NCI-H2171 treated with DMSO at 0.1 percent for 48 hours (cell line): ENCODE data around the gene WNK1.
"Not testable (repeated sequence)": the region's sequence is repeated elsewhere in the genome, so short reads cannot be mapped to it uniquely, and the experiment has no call there.

Experiments used
- DNase-seq: peaks from one replicate; lab custom pipeline; 2025; lab: John Stamatoyannopoulos, UW

WNK1 gene

DNA sequence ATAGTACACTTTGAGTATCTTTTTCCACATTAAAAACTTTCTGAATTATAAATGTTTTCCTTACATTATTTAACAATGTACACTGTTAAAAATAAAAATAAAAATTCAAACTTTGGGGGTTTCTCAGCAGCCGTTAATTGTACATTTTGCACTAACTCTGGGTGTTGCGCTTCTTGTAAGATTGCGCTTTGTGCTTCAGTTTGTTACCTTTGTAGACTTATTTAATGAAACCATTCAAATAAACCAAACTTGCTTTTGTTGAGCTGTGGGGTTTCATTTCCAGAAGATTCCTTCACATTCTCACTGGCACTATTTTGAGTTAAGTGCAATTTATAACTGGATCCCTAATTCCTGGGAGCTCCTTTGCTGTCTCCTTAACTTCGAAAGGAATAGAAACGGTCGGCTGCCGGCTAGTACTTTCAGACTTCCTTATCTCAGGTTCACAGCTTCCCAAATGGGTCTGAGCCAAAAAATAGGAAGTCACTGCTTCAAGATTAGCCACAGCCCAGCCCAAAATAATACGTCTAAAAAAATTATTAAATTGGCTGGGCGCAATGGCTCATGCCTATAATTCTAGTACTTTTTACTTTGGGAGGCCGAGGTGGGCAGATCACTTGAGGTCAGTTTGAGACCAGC lies 158.9 kb downstream of the WNK1 start:
- no peak for DNase-seq

DNA sequence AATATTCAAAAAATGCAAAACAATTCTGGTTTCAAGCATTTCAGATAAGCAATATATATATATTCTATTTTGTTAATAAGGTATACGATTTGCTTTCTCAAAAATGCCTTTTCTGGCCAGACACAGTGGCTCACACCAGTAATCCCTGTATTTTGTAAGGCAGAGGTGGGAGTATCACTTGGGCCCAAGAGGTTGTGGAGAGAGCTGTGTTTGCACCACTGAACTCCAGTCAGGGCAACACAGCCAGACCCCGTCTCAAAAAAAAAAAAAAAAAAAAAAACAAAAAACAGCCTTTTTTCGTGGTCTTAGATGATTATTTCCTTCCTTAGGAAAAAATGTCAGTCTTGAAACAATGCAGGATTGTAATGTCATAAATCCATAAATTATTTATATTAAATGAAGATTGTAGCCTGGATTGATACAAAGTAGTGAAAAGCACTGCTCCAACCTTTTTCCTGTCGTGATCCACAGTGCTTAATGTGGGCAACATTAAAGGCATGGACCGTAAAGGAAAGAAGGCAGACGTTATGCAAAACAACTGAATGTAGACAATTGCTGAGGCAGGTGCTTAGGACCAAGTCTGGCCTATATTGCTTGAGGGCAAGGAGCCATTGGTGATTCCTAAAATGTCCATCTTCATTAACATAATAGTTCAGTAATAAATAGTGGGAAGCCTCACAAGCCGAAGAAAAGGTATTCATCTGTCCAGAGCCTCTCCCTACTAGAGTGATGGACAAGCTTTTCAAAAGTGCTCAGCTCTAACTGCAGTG lies 160.3 kb downstream of the WNK1 start:
- no peak for DNase-seq

DNA sequence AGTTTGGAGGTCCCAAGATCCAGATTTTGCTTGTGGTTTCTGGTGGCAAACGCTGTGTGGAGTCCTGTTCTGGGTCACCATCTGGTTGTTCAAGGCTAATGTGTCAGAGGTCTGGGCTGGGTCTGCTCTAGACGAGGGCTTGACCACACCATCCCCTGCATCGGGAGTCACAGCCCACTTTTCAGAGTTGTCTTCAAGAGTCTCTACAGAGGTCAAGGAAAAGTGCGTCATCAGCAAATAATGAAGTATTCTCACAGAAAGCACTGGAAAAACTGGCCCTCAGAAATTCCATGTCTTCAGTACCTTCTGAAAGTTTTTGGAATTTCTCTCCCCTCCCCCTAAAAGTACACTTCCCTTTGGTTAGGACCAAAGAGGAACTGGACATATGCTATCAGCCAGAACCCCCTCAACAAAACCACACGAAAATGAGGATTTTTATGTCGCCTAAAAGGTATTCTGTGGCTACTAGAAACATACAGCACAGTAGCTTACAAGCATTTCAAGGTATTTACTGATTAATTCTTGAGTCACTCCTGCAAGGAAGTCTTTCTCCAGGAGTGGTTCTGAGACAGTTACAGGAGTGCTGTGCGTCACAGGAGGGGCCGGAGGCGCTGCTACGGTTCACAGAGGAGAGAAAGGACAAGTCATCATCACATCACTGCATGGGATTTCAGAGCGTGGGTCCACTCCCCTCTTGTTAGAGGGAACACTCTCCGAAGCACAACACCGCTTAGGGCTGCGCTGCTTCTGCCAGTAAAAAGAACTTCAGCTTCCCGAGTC lies 161.7 kb downstream of the WNK1 start:
- no peak for DNase-seq

DNA sequence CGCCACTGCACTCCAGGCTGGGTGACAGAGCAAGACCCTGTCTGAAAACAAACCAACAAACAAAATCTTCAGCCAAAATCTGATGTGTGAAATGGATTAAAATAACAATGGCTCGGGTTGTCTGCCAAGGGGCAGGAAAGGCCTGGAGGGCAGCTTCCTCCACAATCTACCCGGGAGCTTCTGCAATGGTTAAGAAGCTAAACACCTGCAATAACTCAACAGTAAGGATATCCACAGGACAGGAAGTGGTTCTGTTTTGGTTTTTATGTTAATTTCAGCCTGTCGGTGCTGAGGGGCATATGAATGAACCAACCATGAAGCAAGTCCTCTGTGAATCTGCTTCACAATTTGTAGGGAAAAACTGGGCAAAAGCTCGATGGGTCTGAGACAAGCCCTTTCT lies 162.7 kb downstream of the WNK1 start:
- DNase-seq = no peak

DNA sequence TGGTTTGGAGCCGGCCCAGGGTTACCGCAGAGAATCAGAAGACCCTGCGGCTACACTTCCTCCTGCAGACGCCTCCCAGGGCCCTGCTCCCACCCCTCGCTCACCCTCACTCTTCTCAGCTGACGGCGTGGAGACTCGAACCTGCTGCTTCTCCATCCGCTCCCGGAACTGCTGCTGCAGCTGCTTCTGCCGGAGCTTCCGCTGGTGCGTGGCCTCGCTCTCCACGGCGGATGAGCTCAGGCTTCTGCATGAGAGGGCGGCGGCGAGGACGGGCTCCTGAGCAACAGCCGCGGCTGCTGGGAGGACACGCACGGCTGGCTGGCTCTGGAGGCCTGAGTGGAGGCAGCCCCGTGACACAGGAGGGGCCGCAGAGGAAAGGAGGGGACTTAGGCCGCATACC lies 163.9 kb downstream of the WNK1 start:
- no peak for DNase-seq

DNA sequence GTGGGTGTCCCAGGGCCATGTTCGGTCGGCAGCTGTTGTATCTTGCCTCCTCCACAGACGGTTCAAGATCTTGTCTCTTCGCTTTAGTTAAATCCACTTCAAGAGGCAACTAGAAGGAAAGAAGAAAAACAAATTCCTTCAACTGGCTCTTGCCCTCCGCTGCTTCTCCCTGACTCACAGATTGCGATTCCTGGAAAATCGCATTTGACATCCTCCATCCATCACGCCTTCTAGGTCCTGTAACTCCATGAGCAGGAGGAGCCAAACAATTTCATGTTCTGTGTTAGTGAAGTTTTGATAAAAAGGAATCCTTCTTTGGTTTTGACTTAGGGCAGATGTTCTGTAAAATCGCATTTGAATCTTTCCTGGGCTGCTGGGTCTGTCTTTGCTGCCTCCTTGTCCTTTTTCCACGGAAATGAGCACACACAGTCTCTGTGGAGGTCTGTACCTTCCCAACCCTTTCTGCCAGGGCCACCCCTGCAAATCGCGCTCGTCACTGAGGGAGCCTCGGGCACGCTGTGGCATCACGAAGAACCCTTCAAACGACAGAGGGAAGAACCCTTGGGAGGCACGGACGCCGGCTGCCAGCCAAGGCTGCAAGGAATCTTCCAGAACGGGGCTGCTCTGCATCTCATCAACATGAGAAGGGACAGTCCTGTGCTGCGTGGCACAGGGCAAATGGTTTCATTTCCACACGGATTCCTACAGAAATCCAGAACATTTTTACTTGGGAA lies 164.5 kb downstream of the WNK1 start:
- no peak for DNase-seq

DNA sequence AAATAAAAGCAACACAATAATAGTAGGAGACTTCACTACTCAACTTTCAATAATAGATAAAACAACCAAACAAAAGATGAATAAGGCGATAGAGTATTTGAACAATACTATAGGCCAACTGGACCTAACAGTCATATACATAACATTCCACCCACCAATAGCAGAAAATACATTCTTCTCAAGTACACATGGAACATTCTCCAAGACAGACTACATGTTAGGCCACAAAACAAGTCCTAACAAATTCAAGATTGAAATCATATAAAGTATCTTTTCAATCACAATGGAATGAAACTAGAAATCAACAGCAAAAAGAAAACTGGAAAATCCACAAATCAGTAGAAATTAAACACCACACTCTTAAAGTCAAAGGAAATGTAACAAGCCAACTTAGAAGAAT lies 168.3 kb downstream of the WNK1 start:
- DNase-seq = no peak

DNA sequence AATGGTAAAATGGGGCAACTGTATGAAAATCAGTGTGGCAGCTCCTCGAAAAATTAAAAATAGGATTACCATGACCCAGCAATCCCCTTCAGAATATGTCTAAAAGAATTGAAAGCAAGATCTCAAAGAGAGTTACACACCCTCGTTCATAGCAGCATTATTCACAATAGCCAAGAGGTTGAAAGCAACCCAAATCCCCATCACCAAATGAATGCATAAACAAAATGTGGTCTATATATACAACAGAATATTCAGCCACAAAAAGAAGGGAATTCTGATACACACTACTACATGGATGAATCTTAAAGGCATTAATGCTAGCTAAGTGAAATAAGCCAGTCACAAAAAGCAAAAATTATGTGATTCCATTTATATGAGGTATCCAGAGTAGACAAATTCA lies 169.9 kb downstream of the WNK1 start:
- no peak for DNase-seq

DNA sequence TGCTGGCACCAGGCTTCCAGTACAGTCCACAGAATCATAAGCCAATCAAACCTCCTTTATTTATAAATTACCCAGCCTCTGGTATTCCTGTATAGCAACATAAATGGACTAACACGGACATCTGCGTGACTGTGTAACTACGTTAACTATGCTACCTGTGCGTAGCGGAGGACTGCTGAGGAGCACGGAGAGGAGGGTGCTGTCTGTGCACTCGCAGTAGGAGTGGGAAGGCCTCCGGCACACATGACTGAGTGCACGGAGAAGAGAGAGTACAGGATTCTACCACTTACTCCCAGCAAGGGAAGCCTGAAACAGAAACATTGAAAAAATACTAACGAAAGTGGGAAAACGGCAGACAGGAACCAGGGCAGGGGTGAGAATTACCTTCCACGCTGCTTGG lies 174.3 kb downstream of the WNK1 start:
- no peak for DNase-seq

DNA sequence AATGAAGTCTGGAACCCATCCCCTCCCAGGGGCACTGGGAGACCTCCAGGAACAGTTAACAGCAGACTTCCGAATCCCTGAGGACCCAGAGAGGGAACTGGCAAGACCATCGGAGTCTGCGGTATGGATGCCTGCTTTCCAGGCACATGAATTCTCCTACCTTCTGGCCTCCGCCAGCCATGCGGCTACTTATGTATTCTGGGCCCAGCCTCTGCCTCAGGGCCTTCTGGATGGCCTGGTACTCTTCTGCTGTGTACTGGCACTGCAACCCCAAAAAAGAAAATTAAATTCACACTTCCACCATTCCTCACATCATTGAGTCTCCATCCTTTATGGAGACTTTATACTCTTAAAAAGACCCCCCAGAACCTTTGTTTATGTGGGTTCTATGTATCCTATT lies 178.7 kb downstream of the WNK1 start:
- DNase-seq = no peak

DNA sequence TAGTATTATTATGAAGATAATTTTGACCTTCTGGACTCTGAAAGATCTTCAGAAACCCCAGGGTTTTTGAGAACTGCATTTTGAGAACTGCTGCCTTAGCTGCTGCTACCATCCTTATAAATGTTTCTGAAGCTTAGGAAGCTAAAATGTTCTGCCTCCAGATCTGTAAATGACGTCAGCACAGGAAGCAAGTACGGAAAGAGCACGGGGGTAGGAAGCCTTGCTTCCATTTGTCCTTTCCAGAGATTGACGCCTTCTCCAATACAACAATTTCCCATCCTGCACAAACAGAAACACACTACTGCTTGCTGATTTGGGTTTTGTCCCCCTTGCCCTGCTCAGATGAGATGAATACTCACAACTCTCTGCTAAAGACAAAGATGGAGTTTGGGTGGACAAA lies 179.2 kb downstream of the WNK1 start:
- no peak for DNase-seq

DNA sequence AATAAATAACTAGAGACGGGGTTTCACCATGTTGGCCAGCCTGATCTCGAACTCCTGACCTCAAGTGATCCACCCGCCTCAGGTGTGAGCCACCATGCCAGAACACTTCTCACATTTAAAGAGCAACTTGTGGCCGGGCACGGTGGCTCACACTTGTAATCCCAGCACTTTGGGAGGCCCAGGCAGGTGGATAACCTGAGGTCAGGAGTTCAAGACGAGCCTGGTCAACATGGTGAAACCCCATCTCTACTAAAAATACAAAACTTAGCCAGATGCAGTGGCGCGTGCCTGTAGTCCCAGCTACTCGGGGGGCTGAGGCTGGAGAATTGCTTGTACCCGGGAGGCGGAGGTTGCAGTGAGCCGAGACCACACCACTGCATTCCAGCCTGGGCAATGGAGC lies 183.5 kb downstream of the WNK1 start:
- DNase-seq = not testable (repeated sequence)

DNA sequence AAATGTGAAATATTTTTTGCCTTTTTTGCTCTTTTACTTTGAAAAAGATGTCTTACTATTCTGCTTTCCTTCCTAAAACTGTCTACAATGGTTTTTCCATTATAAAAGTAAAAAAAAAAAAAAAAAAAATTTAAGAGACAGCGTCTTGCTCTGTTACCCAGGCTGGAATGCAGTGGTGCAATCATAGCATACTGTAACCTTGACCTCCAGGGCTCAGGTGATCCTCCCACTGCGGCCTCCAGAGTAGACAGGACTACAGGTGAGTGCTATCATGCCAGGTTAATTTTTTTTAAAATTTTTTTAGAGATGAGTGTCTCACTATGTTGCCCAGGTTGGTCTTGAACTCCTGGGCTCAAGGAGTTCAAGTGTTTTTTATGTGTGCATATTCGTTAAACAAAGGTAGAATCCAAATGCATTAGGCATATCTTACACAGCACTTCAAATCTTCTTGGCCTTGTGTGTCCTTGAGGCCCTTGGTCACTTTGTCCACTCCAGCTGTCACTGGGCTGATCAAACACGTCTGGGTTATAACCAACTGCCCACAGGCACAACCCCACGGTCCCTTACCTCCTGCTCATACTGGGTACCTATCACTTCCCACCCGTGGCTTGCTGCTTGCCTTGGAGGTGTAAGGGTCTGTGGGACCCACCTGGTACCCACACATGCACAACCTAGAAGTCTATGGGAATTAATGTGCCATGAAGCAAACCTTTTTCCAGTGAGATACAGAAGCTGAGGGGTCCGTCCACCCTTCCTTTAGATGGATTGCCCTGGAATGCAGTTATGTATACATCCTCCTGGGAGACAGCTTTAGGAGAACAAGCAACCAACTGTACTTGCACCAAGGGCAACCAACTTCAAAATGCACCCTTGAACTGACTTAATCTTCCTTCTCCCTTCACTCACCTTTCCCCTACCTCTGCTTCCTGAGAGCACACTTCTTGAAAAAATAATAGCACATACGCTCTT lies 184.3 kb downstream of the WNK1 start:
- DNase-seq = no peak

DNA sequence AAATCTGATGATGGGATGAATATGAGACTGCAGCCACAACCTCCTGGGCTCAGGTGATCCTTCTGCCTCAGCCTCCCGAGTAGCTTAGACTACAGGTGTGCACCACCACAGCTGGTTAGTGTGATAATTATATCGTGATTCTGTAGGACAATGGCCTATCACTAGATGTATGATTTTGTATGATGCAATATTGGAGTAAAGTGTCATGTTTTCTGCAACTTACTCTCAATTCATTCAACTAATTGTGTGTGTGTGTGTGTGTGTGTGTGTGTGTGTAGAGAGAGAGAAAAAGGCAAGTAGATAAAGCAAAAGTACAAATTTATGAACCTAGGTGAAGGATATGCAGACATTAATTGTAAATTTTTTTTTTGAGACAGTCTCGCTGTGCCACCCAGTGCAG lies 186.4 kb downstream of the WNK1 start:
- DNase-seq = no peak

DNA sequence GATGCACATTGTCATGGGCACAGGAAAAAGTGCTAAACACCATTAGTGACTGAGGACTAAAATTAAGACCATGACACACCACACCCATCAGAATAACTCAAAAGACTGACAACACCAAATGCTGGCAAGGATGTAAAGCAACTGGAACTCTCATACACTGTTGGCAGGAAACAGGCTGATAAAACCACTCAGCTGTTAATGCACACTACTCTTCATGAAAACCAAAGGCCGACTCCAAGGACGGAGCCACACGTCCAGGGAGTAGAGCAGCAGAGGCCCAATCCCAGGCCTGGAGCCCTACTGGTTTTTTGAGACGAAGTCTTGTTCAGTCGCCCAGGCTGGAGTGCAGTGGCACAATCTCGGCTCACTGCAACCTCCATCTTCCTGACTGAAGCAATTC lies 190.7 kb downstream of the WNK1 start:
- no peak for DNase-seq

DNA sequence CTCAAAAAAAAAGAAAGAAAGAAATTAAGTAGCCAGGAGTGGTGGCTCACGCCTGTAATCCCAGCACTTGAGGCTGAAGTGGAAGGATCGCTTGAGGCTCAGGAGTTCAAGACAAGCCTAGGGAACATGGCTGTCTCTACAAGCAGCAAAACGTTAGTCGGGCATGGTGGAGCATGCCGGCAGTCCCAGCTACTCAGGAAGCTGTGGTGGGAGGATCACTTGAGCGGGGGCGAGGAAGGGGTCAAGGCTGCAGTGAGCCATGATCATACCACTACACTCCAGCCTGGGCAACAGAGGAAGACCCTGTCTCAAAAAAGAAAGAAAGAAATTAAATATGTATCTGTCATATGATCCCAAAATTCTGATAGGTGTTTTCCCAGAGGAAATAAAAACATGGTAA lies 191.8 kb downstream of the WNK1 start:
- DNase-seq = no peak

DNA sequence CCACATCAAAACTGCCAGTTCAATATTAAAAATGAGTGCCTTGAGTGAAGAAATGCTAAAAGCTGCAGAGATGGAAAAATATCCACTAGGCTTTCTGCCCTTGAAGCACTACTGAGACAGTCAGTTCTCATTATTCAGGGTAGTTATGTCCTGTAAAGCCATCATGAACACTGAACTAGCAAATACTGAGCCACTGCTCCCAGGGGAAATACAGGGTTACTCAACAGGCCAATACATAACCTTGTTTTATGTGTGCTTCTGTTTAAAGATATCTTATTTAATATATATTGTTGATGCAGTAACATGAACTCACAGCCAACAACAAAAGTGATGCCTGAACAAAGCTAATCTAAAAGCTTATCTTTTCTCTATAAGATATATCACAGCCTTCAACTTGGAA lies 193.8 kb downstream of the WNK1 start:
- no peak for DNase-seq

DNA sequence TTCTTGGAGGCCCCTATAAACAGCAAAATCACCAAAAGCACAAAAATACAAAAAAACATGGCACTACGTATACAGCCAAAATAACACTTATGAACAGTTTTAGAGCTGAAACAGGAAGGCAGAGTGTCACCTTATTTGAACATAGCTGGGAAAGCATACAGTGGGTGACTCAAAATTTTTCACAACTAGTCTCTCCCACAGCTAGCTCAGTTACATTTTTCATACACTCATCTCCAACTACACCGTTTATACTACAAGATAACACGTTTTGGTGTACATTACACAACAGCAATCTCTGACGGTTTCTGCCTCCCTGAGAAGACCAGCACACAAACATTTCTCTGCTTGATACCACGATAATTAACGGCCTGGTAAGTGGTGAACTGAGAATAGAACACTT lies 194.3 kb downstream of the WNK1 start:
- DNase-seq = no peak

DNA sequence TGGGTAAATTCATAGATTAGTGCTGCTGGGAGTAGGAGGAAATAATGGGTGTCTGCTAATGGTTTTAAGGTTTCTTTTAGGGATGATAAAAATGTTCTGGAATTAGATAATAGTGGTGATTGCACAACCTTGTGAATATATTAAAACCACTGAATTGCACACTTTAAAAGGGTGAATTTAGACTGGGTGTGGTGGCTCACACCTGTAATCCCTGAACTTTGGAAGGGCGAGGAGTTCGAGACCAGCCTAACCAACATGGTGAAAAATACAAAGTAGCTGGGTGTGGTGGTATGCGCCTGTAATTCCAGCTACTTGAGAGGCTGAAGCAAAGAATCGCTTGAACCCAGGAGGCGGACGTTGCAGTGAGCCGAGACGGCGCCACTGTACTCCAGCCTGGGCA lies 195.9 kb downstream of the WNK1 start:
- DNase-seq = no peak

DNA sequence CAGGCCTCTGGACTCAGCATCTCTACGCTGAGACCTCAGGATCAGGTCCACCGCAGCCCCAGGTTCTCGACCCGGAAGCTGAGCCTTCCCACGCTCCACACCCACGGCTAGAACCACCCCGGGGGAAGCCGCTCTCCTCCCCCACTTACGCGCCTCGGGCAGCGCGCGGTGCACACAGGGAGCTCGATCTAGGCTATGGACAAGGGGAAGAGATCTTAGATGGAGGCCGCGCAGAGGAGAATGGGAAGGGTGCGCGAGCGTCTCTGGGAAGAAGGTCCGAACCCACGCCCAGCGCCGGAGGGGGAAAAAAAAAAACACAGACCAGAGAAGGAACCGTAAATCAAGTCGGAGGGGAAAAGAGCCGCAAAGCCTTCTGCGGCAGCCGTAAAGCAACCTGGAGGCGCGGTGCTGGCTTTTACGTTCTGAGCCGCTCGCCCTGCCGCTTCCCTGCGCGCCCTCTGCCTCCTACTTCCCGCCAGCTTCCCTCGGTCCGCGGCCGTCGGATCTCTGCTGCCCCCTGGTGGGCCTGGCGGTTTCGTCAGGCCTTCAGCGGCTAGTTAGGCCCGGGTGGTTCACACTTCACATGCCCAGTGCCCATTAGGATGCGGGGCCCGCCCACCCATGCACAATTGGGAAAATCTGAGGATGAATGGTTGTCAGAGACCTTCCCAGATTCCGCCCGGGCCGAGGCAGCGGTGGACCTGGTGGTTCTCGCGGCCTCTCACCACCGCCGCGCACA lies 197.2 kb downstream of the WNK1 start, which contains the start of gene RAD52:
RAD52 (minus strand) TSS at position 242 of the 739 bp plus-strand sequence. CDS start 16,636 bp downstream, outside the sequence.
- DNase-seq = peak; percentile 100
